PFSK-1 (cell line): ENCODE results near the gene GPR160.

Source experiments
- FOXP2 ChIP-seq: optimal IDR thresholded peaks from 2 replicates; pipeline ENCODE3; 2011; ENCODE audit warnings: borderline replicate concordance, control low read depth, inconsistent platforms; ENCODE audit not compliant: insufficient read depth; ENCODE audit errors: extremely low read length, extremely low read depth
- POLR2AphosphoS5 ChIP-seq: IDR thresholded peaks from 2 replicates; pipeline ENCODE4 v1.6.1; 2012; ENCODE audit warnings: low read depth, mild to moderate bottlenecking, control low read depth, low read length, moderate library complexity
- SIN3A ChIP-seq: IDR thresholded peaks from 2 replicates; pipeline ENCODE4 v1.6.1; 2012; ENCODE audit warnings: mild to moderate bottlenecking, low read length, moderate library complexity, borderline replicate concordance; ENCODE audit not compliant: insufficient read depth
- TAF1 ChIP-seq: IDR thresholded peaks from 2 replicates; pipeline ENCODE4 v1.6.1; 2012; ENCODE audit warnings: low read length, control low read depth, borderline replicate concordance; ENCODE audit not compliant: insufficient read depth
- TF ChIP-seq, protein P1 (sequence below), 2 experiments: IDR thresholded peaks; 2 replicates each; pipeline versions ENCODE4 v1.6.1 to v1.8.0; 2011 to 2012; ENCODE audit warnings: low read depth in 2 of 2, low read length in 2 of 2, control low read depth in 1 of 2, inconsistent platforms in 1 of 2, mild to moderate bottlenecking in 1 of 2, moderate library complexity in 1 of 2; ENCODE audit not compliant: insufficient read depth in 1 of 2

GPR160 gene

DNA sequence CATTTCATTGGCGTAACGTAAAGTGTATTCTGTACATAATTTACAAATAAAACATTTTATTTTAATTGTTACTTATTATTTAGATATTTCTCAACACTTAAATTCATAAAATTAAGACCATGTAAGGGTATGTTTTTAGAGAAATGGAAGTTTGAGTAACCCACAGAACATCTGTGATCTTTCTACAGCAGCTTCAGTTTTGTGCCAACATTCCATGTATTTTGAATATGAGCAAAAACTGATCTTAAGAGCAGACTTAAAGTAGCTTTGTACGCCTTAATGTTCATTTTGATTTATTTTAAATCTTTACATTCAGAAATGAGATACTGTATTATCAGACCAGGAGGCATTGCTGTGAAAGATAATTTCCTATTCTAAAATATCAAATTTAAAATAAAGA is 44.0 kb upstream of the GPR160 start:
- TF ChIP-seq FOXP2 (no peak), TAF1 (no peak), SIN3A (no peak), POLR2AphosphoS5 (no peak)
- TF ChIP-seq, protein P1, sequence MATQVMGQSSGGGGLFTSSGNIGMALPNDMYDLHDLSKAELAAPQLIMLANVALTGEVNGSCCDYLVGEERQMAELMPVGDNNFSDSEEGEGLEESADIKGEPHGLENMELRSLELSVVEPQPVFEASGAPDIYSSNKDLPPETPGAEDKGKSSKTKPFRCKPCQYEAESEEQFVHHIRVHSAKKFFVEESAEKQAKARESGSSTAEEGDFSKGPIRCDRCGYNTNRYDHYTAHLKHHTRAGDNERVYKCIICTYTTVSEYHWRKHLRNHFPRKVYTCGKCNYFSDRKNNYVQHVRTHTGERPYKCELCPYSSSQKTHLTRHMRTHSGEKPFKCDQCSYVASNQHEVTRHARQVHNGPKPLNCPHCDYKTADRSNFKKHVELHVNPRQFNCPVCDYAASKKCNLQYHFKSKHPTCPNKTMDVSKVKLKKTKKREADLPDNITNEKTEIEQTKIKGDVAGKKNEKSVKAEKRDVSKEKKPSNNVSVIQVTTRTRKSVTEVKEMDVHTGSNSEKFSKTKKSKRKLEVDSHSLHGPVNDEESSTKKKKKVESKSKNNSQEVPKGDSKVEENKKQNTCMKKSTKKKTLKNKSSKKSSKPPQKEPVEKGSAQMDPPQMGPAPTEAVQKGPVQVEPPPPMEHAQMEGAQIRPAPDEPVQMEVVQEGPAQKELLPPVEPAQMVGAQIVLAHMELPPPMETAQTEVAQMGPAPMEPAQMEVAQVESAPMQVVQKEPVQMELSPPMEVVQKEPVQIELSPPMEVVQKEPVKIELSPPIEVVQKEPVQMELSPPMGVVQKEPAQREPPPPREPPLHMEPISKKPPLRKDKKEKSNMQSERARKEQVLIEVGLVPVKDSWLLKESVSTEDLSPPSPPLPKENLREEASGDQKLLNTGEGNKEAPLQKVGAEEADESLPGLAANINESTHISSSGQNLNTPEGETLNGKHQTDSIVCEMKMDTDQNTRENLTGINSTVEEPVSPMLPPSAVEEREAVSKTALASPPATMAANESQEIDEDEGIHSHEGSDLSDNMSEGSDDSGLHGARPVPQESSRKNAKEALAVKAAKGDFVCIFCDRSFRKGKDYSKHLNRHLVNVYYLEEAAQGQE (IDR thresholded peaks at IDR 0.05; ENCODE audit: insufficient read depth in 1 of 2, low read depth in 2 of 2, low read length in 2 of 2): no peak

DNA sequence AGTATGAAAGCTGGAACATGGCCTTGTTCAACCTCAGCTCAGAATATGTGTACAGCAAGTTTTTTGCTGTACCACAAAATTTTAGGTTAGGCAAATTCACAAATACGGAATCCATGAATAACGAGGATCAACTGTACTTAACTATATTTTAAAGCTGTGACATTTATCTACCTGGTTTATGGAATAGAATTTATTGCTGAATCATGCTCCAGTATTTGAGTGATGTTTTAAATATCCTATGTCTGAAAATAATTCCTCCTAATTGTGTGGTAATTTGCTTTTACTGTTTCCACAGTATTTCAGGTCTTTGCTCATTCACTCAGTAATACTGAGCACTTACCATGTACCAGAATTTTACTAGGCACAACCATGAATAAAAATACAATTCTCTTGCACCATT is 41.7 kb upstream of the GPR160 start:
- TF ChIP-seq TAF1: no peak
- TF ChIP-seq, protein P1 (IDR thresholded peaks at IDR 0.05; ENCODE audit: insufficient read depth in 1 of 2, low read depth in 2 of 2, low read length in 2 of 2): no peak
- TF ChIP-seq POLR2AphosphoS5: no peak
- no peak for TF ChIP-seq FOXP2
- no peak for TF ChIP-seq SIN3A

DNA sequence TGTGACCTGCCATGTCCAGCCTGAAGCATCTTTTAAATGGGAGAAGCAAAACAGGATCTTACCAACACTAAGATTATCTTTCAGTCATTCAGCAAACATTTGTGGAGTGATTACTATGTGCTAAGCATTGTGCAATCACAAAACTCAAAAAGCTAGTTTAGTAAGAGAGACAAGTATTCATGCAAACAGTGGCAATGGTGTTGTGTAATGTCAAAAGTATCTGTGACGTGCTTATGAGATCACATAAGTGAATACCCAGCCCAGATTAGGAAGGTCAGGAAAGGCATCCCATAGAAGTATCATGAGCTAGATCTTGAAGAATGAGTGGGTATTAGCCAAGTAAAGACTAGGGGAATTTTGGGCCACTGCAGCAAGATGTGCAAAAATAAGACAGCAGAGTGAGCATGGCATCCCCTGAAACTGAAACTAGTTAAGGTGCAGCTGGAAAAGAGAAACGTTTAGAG is 39.1 kb upstream of the GPR160 start:
- TF ChIP-seq FOXP2: no peak
- no peak for TF ChIP-seq SIN3A
- no peak for TF ChIP-seq POLR2AphosphoS5
- TF ChIP-seq, protein P1 (IDR thresholded peaks at IDR 0.05; ENCODE audit: insufficient read depth in 1 of 2, low read depth in 2 of 2, low read length in 2 of 2): no peak
- no peak for TF ChIP-seq TAF1

DNA sequence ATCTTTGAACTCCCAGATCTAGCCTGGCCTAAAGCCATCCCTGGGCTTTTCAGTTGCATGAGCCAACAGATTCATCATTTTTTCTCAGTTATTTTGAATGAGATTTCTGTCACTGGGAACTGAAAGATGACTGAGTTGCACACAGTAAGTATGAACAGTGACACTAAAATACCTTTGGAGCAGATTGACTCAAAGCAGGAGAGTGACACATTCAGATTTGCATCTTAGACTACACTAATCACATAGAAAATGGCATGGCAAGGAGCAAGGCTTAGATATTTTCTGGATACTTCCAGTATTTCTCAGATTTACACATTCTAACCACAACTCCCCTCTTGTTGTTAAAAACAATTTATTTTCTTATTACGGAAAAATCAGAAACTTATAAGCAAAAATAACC is 38.4 kb upstream of the GPR160 start:
- TF ChIP-seq FOXP2 (no peak), SIN3A (no peak), POLR2AphosphoS5 (no peak), TAF1 (no peak)
- TF ChIP-seq, protein P1 (IDR thresholded peaks at IDR 0.05; ENCODE audit: insufficient read depth in 1 of 2, low read depth in 2 of 2, low read length in 2 of 2): no peak

DNA sequence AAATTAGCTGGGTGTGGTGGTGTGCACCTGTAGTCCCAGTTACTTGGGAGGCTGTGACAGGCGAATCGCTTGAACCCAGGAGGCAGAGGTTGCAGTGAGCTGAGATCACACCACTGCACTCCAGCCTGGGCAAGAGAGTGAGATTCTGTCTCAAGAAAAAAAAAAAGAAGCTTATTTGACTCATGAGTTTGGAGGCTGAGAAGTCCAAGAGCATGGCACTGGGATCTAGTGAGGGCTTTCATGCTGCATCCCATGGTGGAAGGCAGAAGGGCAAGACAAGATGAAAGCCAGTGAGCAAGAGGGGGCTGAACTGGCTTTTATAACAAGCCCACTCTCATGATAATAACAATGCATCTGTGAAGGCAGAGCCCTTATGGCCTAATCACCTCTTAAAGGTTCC is 37.7 kb upstream of the GPR160 start:
- no peak for TF ChIP-seq SIN3A
- no peak for TF ChIP-seq POLR2AphosphoS5
- no peak for TF ChIP-seq TAF1
- no peak for TF ChIP-seq FOXP2
- TF ChIP-seq, protein P1 (IDR thresholded peaks at IDR 0.05; ENCODE audit: insufficient read depth in 1 of 2, low read depth in 2 of 2, low read length in 2 of 2): no peak
